ENCODE data around the gene PA2G4. TPM values are rescaled to one million over a fixed set of nuclear protein-coding genes. Genes with fewer than 3 reads are reported as not detected.

The PA2G4 gene
- total and polyA plus RNA-seq, 4 donors, result 56.8 to 148 (median 68.6) TPM

GRCh38 chr12:56104815-56105608 lies 653 bp downstream of the PA2G4 start:
- peak overlapping the region; percentile 66 to 83 for H3K27ac ChIP-seq (ENCODE audit: low read depth in 1 of 2, low read length in 2 of 2)
- no peak for DNase-seq (ENCODE audit: low spot score)
- H3K36me3 ChIP-seq (ENCODE audit: control insufficient read depth in 4 of 4, insufficient read depth in 3 of 4, low read depth in 1 of 4, low read length in 3 of 4), result peaks cover 16 to 46% (median 40%) of the 10 kb centered on the region in 4 donors
- H3K27me3 ChIP-seq (ENCODE audit: control insufficient read depth in 4 of 4, insufficient read depth in 4 of 4, low read length in 3 of 4), result no peaks in the 10 kb centered on the region
- no peak for TF ChIP-seq RXRA (IDR thresholded peaks at IDR 0.05)
- TF ChIP-seq EGR1 (IDR thresholded peaks at IDR 0.05; ENCODE audit: low read depth in 2 of 2), result no peak
- TF ChIP-seq HNF4G (IDR thresholded peaks at IDR 0.05), result no peak
- TF ChIP-seq ZBTB33 (IDR thresholded peaks at IDR 0.05), result no peak
- TF ChIP-seq FOXA1 (IDR thresholded peaks at IDR 0.05), result no peak
- no peak for TF ChIP-seq MAX (IDR thresholded peaks at IDR 0.05)
- peak overlapping the region; percentile 67 to 88 (median 81) for H3K4me3 ChIP-seq (ENCODE audit: low read depth in 1 of 3, low read length in 3 of 3)
- peak overlapping the region; percentile 71 to 91 for H3K9ac ChIP-seq (ENCODE audit: low read depth in 1 of 2, low read length in 2 of 2)
- under 1% methylated on average over 40 of the region's 40 CpGs for WGBS
- no peaks in the 10 kb centered on the region for H3K9me3 ChIP-seq (ENCODE audit: control insufficient read depth in 4 of 4, low read length in 3 of 4)
- H3K4me1 ChIP-seq (ENCODE audit: control insufficient read depth in 4 of 4, insufficient read depth in 4 of 4, low read length in 3 of 4), result peaks cover 0 to 24% (median 13%) of the 10 kb centered on the region in 4 donors

- Histone ChIP-seq H3K4me3 (ENCODE audit: low read depth in 1 of 3, low read length in 3 of 3) (peak overlapping the region; percentile 67 to 88 (median 81)), H3K27ac (ENCODE audit: low read depth in 1 of 2, low read length in 2 of 2) (no peak overlapping the region)
- WGBS, result 42% methylated on average over 2 of the region's 2 CpGs
These were observed 1.2 kb downstream of the PA2G4 start for GRCh38 chr12:56105609-56105902.

GRCh38 chr12:56107242-56107641 lies 2.9 kb downstream of the PA2G4 start:
- Histone ChIP-seq H3K4me3 (ENCODE audit: low read depth in 1 of 3, low read length in 3 of 3) (no peak overlapping the region), H3K36me3 (ENCODE audit: control insufficient read depth in 4 of 4, insufficient read depth in 3 of 4, low read depth in 1 of 4, low read length in 3 of 4) (peaks cover 13 to 51% (median 46%) of the 10 kb centered on the region in 4 donors), H3K4me1 (ENCODE audit: control insufficient read depth in 4 of 4, insufficient read depth in 4 of 4, low read length in 3 of 4) (peaks cover 0 to 24% (median 13%) of the 10 kb centered on the region in 4 donors), H3K9me3 (ENCODE audit: control insufficient read depth in 4 of 4, low read length in 3 of 4) (no peaks in the 10 kb centered on the region), H3K27ac (ENCODE audit: low read depth in 1 of 2, low read length in 2 of 2) (no peak overlapping the region), H3K27me3 (ENCODE audit: control insufficient read depth in 4 of 4, insufficient read depth in 4 of 4, low read length in 3 of 4) (no peaks in the 10 kb centered on the region), H3K9ac (ENCODE audit: low read depth in 1 of 2, low read length in 2 of 2) (no peak overlapping the region)
- TF ChIP-seq YY1 (IDR thresholded peaks at IDR 0.05), result no peak
- no peak for TF ChIP-seq ATF3 (IDR thresholded peaks at IDR 0.05)
- TF ChIP-seq FOXA1 (IDR thresholded peaks at IDR 0.05), result no peak
- no peak for TF ChIP-seq SP1 (IDR thresholded peaks at IDR 0.05)
- no peak for TF ChIP-seq HNF4A (conservative IDR thresholded peaks at IDR 0.05)
- TF ChIP-seq NR2F2 (IDR thresholded peaks at IDR 0.05), result no peak
- no peak for DNase-seq (ENCODE audit: low spot score)
- 93% methylated on average over 3 of the region's 3 CpGs for WGBS

More at GRCh38 chr12:56105609-56105902, 1.2 kb downstream of the PA2G4 start:
- H3K9ac ChIP-seq (ENCODE audit: low read depth in 1 of 2, low read length in 2 of 2), result peak overlapping the region; percentile 32 to 91
- H3K36me3 ChIP-seq (ENCODE audit: control insufficient read depth in 4 of 4, insufficient read depth in 3 of 4, low read depth in 1 of 4, low read length in 3 of 4), result peaks cover 13 to 49% (median 43%) of the 10 kb centered on the region in 4 donors
- H3K27me3 ChIP-seq (ENCODE audit: control insufficient read depth in 4 of 4, insufficient read depth in 4 of 4, low read length in 3 of 4), result no peaks in the 10 kb centered on the region
- peaks cover 0 to 24% (median 13%) of the 10 kb centered on the region in 4 donors for H3K4me1 ChIP-seq (ENCODE audit: control insufficient read depth in 4 of 4, insufficient read depth in 4 of 4, low read length in 3 of 4)
- peak; percentile 33 for DNase-seq (ENCODE audit: low spot score)
- no peaks in the 10 kb centered on the region for H3K9me3 ChIP-seq (ENCODE audit: control insufficient read depth in 4 of 4, low read length in 3 of 4)
- no peak for TF ChIP-seq GABPA (IDR thresholded peaks at IDR 0.05 in 1 of 2, conservative IDR thresholded peaks at IDR 0.05 in 1 of 2)

Measured in liver (tissue), 9 donors.